ENCODE data around the gene TBXT.
"Not testable (repeated sequence)": the region's sequence is repeated elsewhere in the genome, so short reads cannot be mapped to it uniquely, and the experiment has no call there.

TBXT gene

GRCh38 chr6:166167801-166168615 is at the start of gene TBXT:
TSS of gene TBXT (minus strand) at chr6:166167851. CDS start at chr6:166167591, 260 bp downstream.
- DNase-seq (ENCODE audit: low read depth): no peak

GRCh38 chr6:166207284-166207561 is 39.6 kb upstream of the TBXT start:
- no peak for DNase-seq (ENCODE audit: low read depth)

- DNase-seq (ENCODE audit: low read depth): no peak
Measured at GRCh38 chr6:166206510-166207283, 39.0 kb upstream of the TBXT start.

- DNase-seq (ENCODE audit: low read depth): no peak
Measured at GRCh38 chr6:166206066-166206465, 38.4 kb upstream of the TBXT start.

- DNase-seq (ENCODE audit: low read depth): no peak
Measured at GRCh38 chr6:166204852-166205650, 37.4 kb upstream of the TBXT start.

GRCh38 chr6:166203641-166204222 is 36.1 kb upstream of the TBXT start:
- no peak for DNase-seq (ENCODE audit: low read depth)

GRCh38 chr6:166203003-166203640 is 35.5 kb upstream of the TBXT start:
- no peak for DNase-seq (ENCODE audit: low read depth)

GRCh38 chr6:166202321-166202733 is 34.7 kb upstream of the TBXT start:
- DNase-seq (ENCODE audit: low read depth): no peak

- no peak for DNase-seq (ENCODE audit: low read depth)
Measured at GRCh38 chr6:166201878-166202277, 34.2 kb upstream of the TBXT start.

GRCh38 chr6:166197361-166197760 is 29.7 kb upstream of the TBXT start:
- DNase-seq (ENCODE audit: low read depth): no peak

GRCh38 chr6:166195860-166196238 is 28.2 kb upstream of the TBXT start:
- DNase-seq (ENCODE audit: low read depth): no peak

- DNase-seq (ENCODE audit: low read depth): no peak
Measured at GRCh38 chr6:166194914-166195859, 27.5 kb upstream of the TBXT start.

- no peak for DNase-seq (ENCODE audit: low read depth)
Measured at GRCh38 chr6:166192557-166192956, 24.9 kb upstream of the TBXT start.

- no peak for DNase-seq (ENCODE audit: low read depth)
Measured at GRCh38 chr6:166192136-166192535, 24.5 kb upstream of the TBXT start.

- no peak for DNase-seq (ENCODE audit: low read depth)
Measured at GRCh38 chr6:166179704-166180103, 12.1 kb upstream of the TBXT start.

- no peak for DNase-seq (ENCODE audit: low read depth)
Measured at GRCh38 chr6:166176106-166176505, 8.5 kb upstream of the TBXT start.

GRCh38 chr6:166175093-166175492 is 7.4 kb upstream of the TBXT start:
- not testable (repeated sequence) for DNase-seq (ENCODE audit: low read depth)

- no peak for DNase-seq (ENCODE audit: low read depth)
Measured at GRCh38 chr6:166174031-166174430, 6.4 kb upstream of the TBXT start.

GRCh38 chr6:166173281-166173951 is 5.8 kb upstream of the TBXT start:
- no peak for DNase-seq (ENCODE audit: low read depth)

GRCh38 chr6:166172546-166172945 is 4.9 kb upstream of the TBXT start:
- DNase-seq (ENCODE audit: low read depth): no peak
